Upper lobe of right lung (tissue), 1 donor: ENCODE data around the gene RINT1. TPM values are rescaled to one million over a fixed set of nuclear protein-coding genes. Genes with fewer than 3 reads are reported as not detected.

ENCODE experiments used
- total RNA-seq: library from RNA; stranded (reverse); fragmentation: NEBNext Ultra II Directional; extraction: Animal tissue kit (Norgen Biotek cat#: 25700); gene quantifications from one replicate; pipeline ENCODE4 v1.2.1, GENCODE V29; 2021
- donor health status: DM: no; HTN: yes; CAD: no; lungs with severe emphysema.

The RINT1 gene
- total RNA-seq, 1 donor from 2014 or later, result 14.8 TPM

Other genes with a start within 250 kb of the RINT1 start
- gene SRPK2, start 143.3 kb upstream of the RINT1 start, total RNA-seq, result 48.5 TPM
- gene PUS7, start 9.9 kb upstream of the RINT1 start, total RNA-seq, result 10.9 TPM
- gene EFCAB10, start 49.3 kb downstream of the RINT1 start, total RNA-seq, result 1.6 TPM